ENCODE data around the gene ZNF770. TPM values are rescaled to one million over a fixed set of nuclear protein-coding genes. Genes with fewer than 3 reads are reported as not detected.

The ZNF770 gene
- total RNA-seq, 1 experiment from 2014 or later, result 43.0 TPM

- no TSS peak for BruUV-seq (replicated peaks)
- TF ChIP-seq SIN3A (IDR thresholded peaks at IDR 0.05; ENCODE audit: borderline replicate concordance, insufficient read depth, low read depth, low read length) (no peak), TCF7L2 (IDR thresholded peaks at IDR 0.05; ENCODE audit: low read depth, low read length) (no peak), POLR2AphosphoS5 (IDR thresholded peaks at IDR 0.05; ENCODE audit: low read depth, low read length) (no peak), CTCF (IDR thresholded peaks at IDR 0.05) (no peak), REST (IDR thresholded peaks at IDR 0.05; ENCODE audit: insufficient read depth in 1 of 2, low read depth in 2 of 2, low read length in 1 of 2) (no peak)
- ChIA-PET CTCF (no interaction called here), POLR2A (no interaction called here)
- H3K4me1 ChIP-seq (ENCODE audit: control insufficient read depth, insufficient read depth, low read length), result no peaks in the 10 kb centered on the region
- in situ Hi-C loops (cut with HindIII; ENCODE audit: low pct_unique_long_range_greater_than_20kb, low sequenced_read_pairs), result no loop called here
- no peak overlapping the region for H3K4me3 ChIP-seq (ENCODE audit: low read depth in 2 of 2, low read length in 2 of 2)
- H3K36me3 ChIP-seq (ENCODE audit: control insufficient read depth, insufficient read depth, low read length), result no peaks in the 10 kb centered on the region
- intact Hi-C loops (cut with micrococcal nuclease; ENCODE audit: unreplicated experiment), result no loop called here
- no peaks in the 10 kb centered on the region for H3K27me3 ChIP-seq (ENCODE audit: control insufficient read depth, insufficient read depth, low read length)
- no peaks in the 10 kb centered on the region for H3K9me3 ChIP-seq (ENCODE audit: control insufficient read depth, insufficient read depth, low read depth, low read length)
- ATAC-seq (no peak), DNase-seq (ENCODE audit: low read depth, low spot score) (no peak)
- no peak overlapping the region for H3K27ac ChIP-seq (ENCODE audit: low read length)
Measured at GRCh38 chr15:35013370-35013769, 25.3 kb upstream of the ZNF770 start.

GRCh38 chr15:35007397-35007796 lies 19.3 kb upstream of the ZNF770 start:
- H3K27ac ChIP-seq (ENCODE audit: low read length), result no peak overlapping the region
- no peak overlapping the region for H3K4me3 ChIP-seq (ENCODE audit: low read depth in 2 of 2, low read length in 2 of 2)
- DNase-seq (ENCODE audit: low read depth, low spot score), result no peak
- TF ChIP-seq SIN3A (IDR thresholded peaks at IDR 0.05; ENCODE audit: borderline replicate concordance, insufficient read depth, low read depth, low read length) (no peak), REST (IDR thresholded peaks at IDR 0.05; ENCODE audit: insufficient read depth in 1 of 2, low read depth in 2 of 2, low read length in 1 of 2) (no peak), POLR2AphosphoS5 (IDR thresholded peaks at IDR 0.05; ENCODE audit: low read depth, low read length) (no peak), CTCF (IDR thresholded peaks at IDR 0.05) (no peak), TCF7L2 (IDR thresholded peaks at IDR 0.05; ENCODE audit: low read depth, low read length) (no peak)
- CTCF ChIA-PET, result no interaction called here
- no peaks in the 10 kb centered on the region for H3K9me3 ChIP-seq (ENCODE audit: control insufficient read depth, insufficient read depth, low read depth, low read length)
- H3K4me1 ChIP-seq (ENCODE audit: control insufficient read depth, insufficient read depth, low read length), result no peaks in the 10 kb centered on the region
- H3K36me3 ChIP-seq (ENCODE audit: control insufficient read depth, insufficient read depth, low read length), result no peaks in the 10 kb centered on the region
- no peak for ATAC-seq
- POLR2A ChIA-PET, result no interaction called here
- H3K27me3 ChIP-seq (ENCODE audit: control insufficient read depth, insufficient read depth, low read length), result no peaks in the 10 kb centered on the region
- BruUV-seq (replicated peaks), result no TSS peak
- in situ Hi-C loops (cut with HindIII; ENCODE audit: low pct_unique_long_range_greater_than_20kb, low sequenced_read_pairs), result no loop called here
- intact Hi-C loops (cut with micrococcal nuclease; ENCODE audit: unreplicated experiment), result no loop called here
